Prostate gland (tissue), 2 donors: ENCODE data around the gene TMEM119. TPM values are rescaled to one million over a fixed set of nuclear protein-coding genes. Genes with fewer than 3 reads are reported as not detected.

Source experiments
- DNase-seq: peaks from one replicate; pipeline ENCODE4 v3.0.0-alpha.2; 2019; ENCODE audit warnings: low spot score
- H3K27ac ChIP-seq, 2 donors: fragments of 200-600 bp; sonication (generic); 2 replicates each; pipeline ENCODE4 v1.5.1; 2017 to 2019
- H3K27me3 ChIP-seq: fragments of 200-600 bp; sonication (generic); replicated peaks from 2 replicates; pipeline ENCODE4 v1.5.1; 2019; ENCODE audit not compliant: insufficient read depth
- H3K36me3 ChIP-seq, 2 donors: fragments of 200-600 bp; sonication (generic); 1 replicate in 1 of 2; 2 replicates in 1 of 2; pipeline versions ENCODE4 v1.5.1 to v1.8.1; 2017 to 2019
- H3K4me1 ChIP-seq: fragments of 200-600 bp; sonication (generic); replicated peaks from 2 replicates; pipeline ENCODE4 v1.5.1; 2019
- H3K4me3 ChIP-seq, 2 donors: fragments of 200-600 bp; sonication (generic); 2 replicates each; pipeline ENCODE4 v1.5.1; 2017 to 2019
- H3K9me3 ChIP-seq: fragments of 200-600 bp; sonication (generic); 2 replicates; pipeline ENCODE4 v1.5.1; 2017
- CTCF ChIP-seq, 4 experiments: fragments of 200-600 bp in 2 of 4; fragments of 450-650 bp in 2 of 4; sonication (generic) in 2 of 4; IDR thresholded peaks; 1 replicate in 3 of 4; 2 replicates in 1 of 4; pipeline ENCODE4 v1.5.1; 2016 to 2019; ENCODE audit warnings: antibody characterized with exemption in 4 of 4, mild to moderate bottlenecking in 2 of 4, moderate library complexity in 2 of 4
- POLR2A ChIP-seq: fragments of 450-650 bp; IDR thresholded peaks from one replicate; pipeline ENCODE4 v1.6.1; 2016; ENCODE audit warnings: antibody characterized with exemption, mild to moderate bottlenecking
- POLR2AphosphoS5 ChIP-seq: sonication (generic); formaldehyde crosslinking; IDR thresholded peaks from one replicate; pipeline ENCODE4 v1.6.1; 2017; ENCODE audit warnings: antibody characterized with exemption
- WGBS: methylation state at CpG from one replicate; pipeline ENCODE4 v1.1.5; 2018; 5-methylcytosine and 5-hydroxymethylcytosine counted together
- intact Hi-C: fragments of 100-400 bp; cut with DNase I; formaldehyde crosslinking; loops from one replicate; pipeline ENCODE4 v1.14.2; 2022
- total RNA-seq, 2 donors: library from RNA; depleted of rRNA; stranded (reverse); fragments of >200 nt; gene quantifications; one replicate each; pipeline ENCODE4 v1.1.0, GENCODE V29; 2016

TMEM119 gene
- total RNA-seq, 2 donors from 2014 or later, result 1.7 to 19.1 TPM

GRCh38 chr12:108595711-108596647, 1.9 kb downstream of the TMEM119 start:
- H3K36me3 ChIP-seq, result no peaks in the 10 kb centered on the region
- no peaks in the 10 kb centered on the region for H3K4me1 ChIP-seq
- intact Hi-C loops, result no loop called here
- no peaks in the 10 kb centered on the region for H3K9me3 ChIP-seq
- WGBS, result 69% methylated on average over 17 of the region's 17 CpGs
- no peaks in the 10 kb centered on the region for H3K27me3 ChIP-seq
- no peak for TF ChIP-seq POLR2A
- TF ChIP-seq POLR2AphosphoS5, result no peak
- TF ChIP-seq CTCF (IDR thresholded peaks at IDR 0.05), result no peak
- H3K27ac ChIP-seq, result no peak overlapping the region
- H3K4me3 ChIP-seq, result no peak overlapping the region
- no peak for DNase-seq

GRCh38 chr12:108594960-108595710, 2.7 kb downstream of the TMEM119 start:
- no peaks in the 10 kb centered on the region for H3K27me3 ChIP-seq
- H3K9me3 ChIP-seq, result no peaks in the 10 kb centered on the region
- intact Hi-C loops, result no loop called here
- H3K27ac ChIP-seq, result no peak overlapping the region
- TF ChIP-seq POLR2A, result no peak
- TF ChIP-seq POLR2AphosphoS5, result no peak
- TF ChIP-seq CTCF (IDR thresholded peaks at IDR 0.05), result no peak
- H3K4me1 ChIP-seq, result no peaks in the 10 kb centered on the region
- no peak for DNase-seq
- H3K36me3 ChIP-seq, result no peaks in the 10 kb centered on the region
- WGBS, result 85% methylated on average over 7 of the region's 7 CpGs
- H3K4me3 ChIP-seq, result no peak overlapping the region

- TF ChIP-seq POLR2AphosphoS5, result no peak
- TF ChIP-seq POLR2A, result no peak
- no peak for TF ChIP-seq CTCF (IDR thresholded peaks at IDR 0.05)
- intact Hi-C loops, result no loop called here
- WGBS, result 96% methylated on average over 10 of the region's 10 CpGs
- no peak for DNase-seq
- no peaks in the 10 kb centered on the region for H3K36me3 ChIP-seq
- H3K27ac ChIP-seq, result no peak overlapping the region
- H3K27me3 ChIP-seq, result no peaks in the 10 kb centered on the region
- H3K4me3 ChIP-seq, result no peak overlapping the region
- no peaks in the 10 kb centered on the region for H3K9me3 ChIP-seq
- H3K4me1 ChIP-seq, result no peaks in the 10 kb centered on the region
These were observed 3.5 kb downstream of the TMEM119 start for GRCh38 chr12:108594323-108594903.

GRCh38 chr12:108592033-108592909, 5.6 kb downstream of the TMEM119 start:
- H3K9me3 ChIP-seq, result no peaks in the 10 kb centered on the region
- H3K27ac ChIP-seq, result no peak overlapping the region
- intact Hi-C loops, result no loop called here
- no peaks in the 10 kb centered on the region for H3K27me3 ChIP-seq
- H3K4me1 ChIP-seq, result no peaks in the 10 kb centered on the region
- WGBS, result 93% methylated on average over 25 of the region's 25 CpGs
- no peak for DNase-seq
- H3K4me3 ChIP-seq, result no peak overlapping the region
- no peaks in the 10 kb centered on the region for H3K36me3 ChIP-seq
- no peak for TF ChIP-seq POLR2AphosphoS5
- no peak for TF ChIP-seq CTCF (IDR thresholded peaks at IDR 0.05)
- no peak for TF ChIP-seq POLR2A
